Transverse colon (tissue), 4 donors: ENCODE results near the gene SLC2A11.

Source experiments
- CTCF ChIP-seq, 5 experiments: fragments of 200-600 bp in 3 of 5; fragments of 450-650 bp in 2 of 5; sonication (generic) in 3 of 5; IDR thresholded peaks; 1 replicate in 2 of 5; 2 replicates in 3 of 5; pipeline ENCODE4 v1.5.1; 2016 to 2017; ENCODE audit warnings: antibody characterized with exemption in 5 of 5, inconsistent platforms in 3 of 5, mild to moderate bottlenecking in 2 of 5, moderate library complexity in 1 of 5
- POLR2A ChIP-seq: fragments of 450-650 bp; IDR thresholded peaks from one replicate; pipeline ENCODE4 v1.6.1; 2016; ENCODE audit warnings: antibody characterized with exemption, mild to moderate bottlenecking, moderate library complexity
- POLR2AphosphoS5 ChIP-seq, 3 donors: sonication (generic); formaldehyde crosslinking; IDR thresholded peaks; one replicate each; pipeline ENCODE4 v1.6.1; 2016; ENCODE audit warnings: antibody characterized with exemption in 3 of 3

GRCh38 chr22:23913661-23914353, 56.1 kb downstream of the SLC2A11 start:
- TF ChIP-seq CTCF (IDR thresholded peaks at IDR 0.05) (no peak), POLR2A (peak; percentile 93), POLR2AphosphoS5 (IDR thresholded peaks at IDR 0.05) (peak; percentile 85 to 97 (median 96))
